Measurements from ENCODE around the gene CRTAP. TPM values are rescaled to one million over a fixed set of nuclear protein-coding genes. Genes with fewer than 3 reads are reported as not detected.

Gene CRTAP
- total and polyA plus RNA-seq, 2 of the 13 experiments (the other 11 are each of a cell fraction or from before 2014, with no cell fraction given), result 54.2 to 119 TPM

- BruUV-seq (replicated peaks), result no TSS peak
- Histone ChIP-seq H3K36me3 (replicated peaks in 1 of 2; ENCODE audit: control insufficient read depth in 1 of 2, insufficient read depth in 2 of 2, low read length in 2 of 2) (no peaks in the 10 kb centered on the region), H3K27me3 (ENCODE audit: control insufficient read depth in 1 of 2, insufficient read depth in 2 of 2, low read length in 2 of 2) (peaks cover 0 to 8% of the 10 kb centered on the region in 2 experiments; a peak in 2 of 5 replicates), H3K9ac (ENCODE audit: insufficient read depth, low read depth, low read length) (no peak overlapping the region), H3K4me3 (replicated peaks in 1 of 3; ENCODE audit: insufficient read depth in 1 of 3, low read depth in 2 of 3, low read length in 3 of 3) (no peak overlapping the region), H2AFZ (ENCODE audit: low read length) (no peak overlapping the region), H3K27ac (ENCODE audit: extremely low read length, insufficient read depth, low read length) (no peak overlapping the region), H3K4me1 (ENCODE audit: insufficient read depth, low read length) (peaks cover 11% of the 10 kb centered on the region), H3K4me2 (ENCODE audit: low read depth, low read length) (no peak overlapping the region), H3K79me2 (ENCODE audit: insufficient read depth, low read length) (no peaks in the 10 kb centered on the region), H3K9me3 (ENCODE audit: low read length) (no peaks in the 10 kb centered on the region; the same call in 1 of the 2 replicates), H4K20me1 (ENCODE audit: insufficient read depth, low read length) (no peaks in the 10 kb centered on the region)
- ChIA-PET CTCF (ENCODE audit: low intra/inter-chr PET ratio, low total read pairs) (no interaction called here), POLR2A (no interaction called here)
- DNase-seq (ENCODE audit: low spot score), result no peak
- no peak for FAIRE-seq
- in situ Hi-C loops (cut with HindIII; ENCODE audit: extremely low pct_ligation_motif_present, low pct_unique_long_range_greater_than_20kb), result no loop called here
- intact Hi-C loops (cut with micrococcal nuclease; ENCODE audit: unreplicated experiment), result no loop called here
- ATAC-seq, result no peak
- TF ChIP-seq ZNF546 (CRISPR knock-in tag; conservative IDR thresholded peaks at IDR 0.05), result no peak
- no peak for TF ChIP-seq SALL1 (CRISPR knock-in tag; IDR thresholded peaks at IDR 0.05)
- 71% methylated on average over 13 of the region's 19 CpGs for WGBS (ENCODE audit: low lambda C conversion rate)
Measured at GRCh38 chr3:33174711-33175414, 61.0 kb downstream of the CRTAP start.

GRCh38 chr3:33179132-33179531, 65.3 kb downstream of the CRTAP start:
- no TSS peak for BruUV-seq (replicated peaks)
- in situ Hi-C loops (cut with HindIII; ENCODE audit: extremely low pct_ligation_motif_present, low pct_unique_long_range_greater_than_20kb) (no loop called here), intact Hi-C loops (cut with micrococcal nuclease; ENCODE audit: unreplicated experiment) (no loop called here)
- 31% methylated on average over 1 of the region's 1 CpG for WGBS (ENCODE audit: low lambda C conversion rate)
- ChIA-PET POLR2A (no interaction called here), CTCF (ENCODE audit: low intra/inter-chr PET ratio, low total read pairs) (no interaction called here)
- FAIRE-seq (no peak), ATAC-seq (no peak), DNase-seq (ENCODE audit: low spot score) (no peak)
- TF ChIP-seq ZNF382 (CRISPR knock-in tag; IDR thresholded peaks at IDR 0.05; ENCODE audit: borderline replicate concordance) (peak; percentile 92; the same call in 1 of the 2 replicates), ZBED4 (CRISPR knock-in tag; IDR thresholded peaks at IDR 0.05; ENCODE audit: borderline replicate concordance) (no peak), TEAD3 (CRISPR knock-in tag; optimal IDR thresholded peaks at IDR 0.05; ENCODE audit: borderline replicate concordance) (no peak)
- Histone ChIP-seq H3K27me3 (ENCODE audit: control insufficient read depth in 1 of 2, insufficient read depth in 2 of 2, low read length in 2 of 2) (no peaks in the 10 kb centered on the region; a peak in 1 of 5 replicates), H3K4me1 (ENCODE audit: insufficient read depth, low read length) (peaks cover 10% of the 10 kb centered on the region), H4K20me1 (ENCODE audit: insufficient read depth, low read length) (no peaks in the 10 kb centered on the region), H3K36me3 (replicated peaks in 1 of 2; ENCODE audit: control insufficient read depth in 1 of 2, insufficient read depth in 2 of 2, low read length in 2 of 2) (no peaks in the 10 kb centered on the region), H2AFZ (ENCODE audit: low read length) (no peak overlapping the region), H3K9ac (ENCODE audit: insufficient read depth, low read depth, low read length) (no peak overlapping the region), H3K79me2 (ENCODE audit: insufficient read depth, low read length) (no peaks in the 10 kb centered on the region), H3K27ac (ENCODE audit: extremely low read length, insufficient read depth, low read length) (no peak overlapping the region), H3K9me3 (ENCODE audit: low read length) (peaks cover 6% of the 10 kb centered on the region; the same call in 1 of the 2 replicates), H3K4me3 (replicated peaks in 1 of 3; ENCODE audit: insufficient read depth in 1 of 3, low read depth in 2 of 3, low read length in 3 of 3) (no peak overlapping the region), H3K4me2 (ENCODE audit: low read depth, low read length) (no peak overlapping the region)

All from HepG2 (cell line).